ENCODE results near the gene MBD5. TPM values are rescaled to one million over a fixed set of nuclear protein-coding genes. Genes with fewer than 3 reads are reported as not detected.

Gene MBD5
- total and polyA plus RNA-seq, 7 donors = 2.3 to 81.1 (median 67.0) TPM

DNA sequence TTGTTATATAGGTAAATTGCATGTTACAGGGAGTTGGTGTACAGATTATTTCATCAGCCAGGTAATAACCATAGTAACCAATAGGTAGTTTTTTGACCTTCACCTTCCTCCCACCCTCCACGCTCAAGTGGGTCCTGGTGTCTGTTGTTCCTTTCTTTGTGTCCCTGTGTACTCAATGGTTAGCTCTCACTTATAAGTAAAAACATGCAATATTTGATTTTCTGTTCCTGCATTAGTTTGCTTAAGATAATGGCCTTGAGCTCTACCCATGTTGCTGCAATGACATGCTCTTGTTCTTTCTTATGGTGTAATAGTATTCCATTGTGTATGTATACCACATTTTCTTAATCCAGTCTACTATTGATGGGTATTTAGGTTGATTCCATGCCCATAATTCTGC, 390.0 kb downstream of the MBD5 start:
- intact Hi-C loops (cut with DNase I) = no loop called here
- H3K4me1 ChIP-seq = no peaks in the 10 kb centered on the region
- H3K36me3 ChIP-seq = no peaks in the 10 kb centered on the region
- 95 to 100% methylated on average over 1 of the region's 1 CpG for WGBS, 2 donors
- no peak overlapping the region for H3K27ac ChIP-seq
- TF ChIP-seq POLR2A (IDR thresholded peaks at IDR 0.05) = no peak
- TF ChIP-seq EP300 (IDR thresholded peaks at IDR 0.05) = no peak
- TF ChIP-seq POLR2AphosphoS5 (IDR thresholded peaks at IDR 0.05) = no peak
- no peak for TF ChIP-seq CTCF (IDR thresholded peaks at IDR 0.05)
- H3K9me3 ChIP-seq = peaks cover 8 to 15% (median 10%) of the 10 kb centered on the region in 4 donors
- no peaks in the 10 kb centered on the region for H3K27me3 ChIP-seq
- H3K4me3 ChIP-seq = no peak overlapping the region
- no peak for DNase-seq

DNA sequence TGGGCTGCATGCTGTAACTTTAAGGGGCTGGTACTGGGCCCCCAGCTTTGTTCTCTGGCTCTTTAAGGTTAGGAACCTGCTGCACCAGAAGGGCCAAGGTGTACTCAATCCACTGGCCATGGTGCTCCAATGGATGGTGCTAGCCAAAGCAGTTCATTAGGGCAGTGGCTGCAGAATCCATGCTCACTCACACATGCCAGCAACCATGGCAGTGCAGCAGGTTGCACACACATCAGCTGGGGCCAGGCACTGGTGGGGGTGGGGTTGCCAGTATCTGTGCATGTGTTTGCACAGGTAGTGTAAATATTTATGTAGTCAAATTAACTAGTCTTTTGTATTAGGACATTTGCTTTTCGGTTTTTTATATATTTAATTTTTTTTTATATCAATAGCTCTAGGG, 395.4 kb downstream of the MBD5 start:
- no peak for TF ChIP-seq EP300 (IDR thresholded peaks at IDR 0.05)
- TF ChIP-seq POLR2AphosphoS5 (IDR thresholded peaks at IDR 0.05) = no peak
- no peak for TF ChIP-seq POLR2A (IDR thresholded peaks at IDR 0.05)
- TF ChIP-seq CTCF (IDR thresholded peaks at IDR 0.05) = no peak
- H3K9me3 ChIP-seq = peaks cover 8 to 15% (median 10%) of the 10 kb centered on the region in 4 donors
- 90 to 95% methylated on average over 1 of the region's 1 CpG for WGBS, 2 donors

GRCh38 chr2:148430101-148430500, 409.2 kb downstream of the MBD5 start:
- Histone ChIP-seq H3K27me3 (no peaks in the 10 kb centered on the region), H3K4me1 (no peaks in the 10 kb centered on the region), H3K9me3 (no peaks in the 10 kb centered on the region), H3K36me3 (no peaks in the 10 kb centered on the region), H3K4me3 (no peak overlapping the region), H3K27ac (no peak overlapping the region)
- TF ChIP-seq POLR2AphosphoS5 (IDR thresholded peaks at IDR 0.05) = no peak
- 84 to 92% methylated on average over 1 of the region's 1 CpG for WGBS, 2 donors
- intact Hi-C loops (cut with DNase I) = no loop called here
- no peak for DNase-seq

More for the DNA sequence above, 395.4 kb downstream of the MBD5 start:
- H3K4me3 ChIP-seq = no peak overlapping the region
- DNase-seq = no peak
- H3K4me1 ChIP-seq = no peaks in the 10 kb centered on the region
- no peak overlapping the region for H3K27ac ChIP-seq
- no peaks in the 10 kb centered on the region for H3K27me3 ChIP-seq
- no peaks in the 10 kb centered on the region for H3K36me3 ChIP-seq
- intact Hi-C loops (cut with DNase I) = no loop called here

GRCh38 chr2:148447877-148448276, 427.0 kb downstream of the MBD5 start:
- intact Hi-C loops (cut with DNase I) = no loop called here

GRCh38 chr2:148450531-148450930, 429.6 kb downstream of the MBD5 start:
- Histone ChIP-seq H3K4me3 (no peak overlapping the region), H3K27ac (no peak overlapping the region), H3K4me1 (no peaks in the 10 kb centered on the region), H3K27me3 (no peaks in the 10 kb centered on the region), H3K36me3 (no peaks in the 10 kb centered on the region), H3K9me3 (no peaks in the 10 kb centered on the region)
- 94 to 97% methylated on average over 3 of the region's 3 CpGs for WGBS, 2 donors
- DNase-seq = no peak
- intact Hi-C loops (cut with DNase I) = no loop called here
- TF ChIP-seq POLR2AphosphoS5 (IDR thresholded peaks at IDR 0.05) (no peak), CTCF (IDR thresholded peaks at IDR 0.05) (no peak), EP300 (IDR thresholded peaks at IDR 0.05) (no peak), POLR2A (IDR thresholded peaks at IDR 0.05) (no peak)

More at GRCh38 chr2:148447877-148448276, 427.0 kb downstream of the MBD5 start:
- no peak for TF ChIP-seq POLR2A (IDR thresholded peaks at IDR 0.05)
- no peak for TF ChIP-seq EP300 (IDR thresholded peaks at IDR 0.05)
- TF ChIP-seq CTCF (IDR thresholded peaks at IDR 0.05) = no peak
- no peak for TF ChIP-seq POLR2AphosphoS5 (IDR thresholded peaks at IDR 0.05)
- no peaks in the 10 kb centered on the region for H3K27me3 ChIP-seq
- 87 to 94% methylated on average over 1 of the region's 1 CpG for WGBS, 2 donors
- no peaks in the 10 kb centered on the region for H3K36me3 ChIP-seq
- DNase-seq = no peak
- no peak overlapping the region for H3K27ac ChIP-seq
- H3K4me1 ChIP-seq = no peaks in the 10 kb centered on the region
- no peak overlapping the region for H3K4me3 ChIP-seq
- no peaks in the 10 kb centered on the region for H3K9me3 ChIP-seq
